Psoas muscle (tissue), 8 donors: ENCODE results near the gene CHRNG. TPM values are rescaled to one million over a fixed set of nuclear protein-coding genes. Genes with fewer than 3 reads are reported as not detected.

Experiments used
- ATAC-seq, 4 donors: fragments of 200-7000 bp; cut with Tn5 transposase; one replicate each; pipeline ENCODE4 v1.9.1; 2020; ENCODE audit warnings: moderate library complexity in 3 of 4, mild to moderate bottlenecking in 2 of 4
- DNase-seq, 2 donors: peaks; one replicate each; pipeline ENCODE4 v3.0.0-alpha.2; 2020
- H3K27ac ChIP-seq: fragments of 200-600 bp; one replicate; pipeline ENCODE4 v1.8.0; 2022
- H3K27me3 ChIP-seq, 3 donors: fragments of 200-600 bp in 1 of 3; one replicate each; pipeline versions ENCODE4 v1.6.1 to v1.8.0; 2013 to 2022; ENCODE audit warnings: low read length in 2 of 3, mild to moderate bottlenecking in 2 of 3, moderate library complexity in 1 of 3; ENCODE audit not compliant: insufficient read depth in 3 of 3
- H3K36me3 ChIP-seq, 2 donors: fragments of 200-600 bp in 1 of 2; one replicate each; pipeline versions ENCODE4 v1.6.1 to v1.8.0; 2013 to 2022; ENCODE audit warnings: low read depth in 1 of 2, mild to moderate bottlenecking in 1 of 2, moderate library complexity in 1 of 2; ENCODE audit not compliant: insufficient read depth in 1 of 2
- H3K4me1 ChIP-seq: fragments of 200-600 bp; one replicate; pipeline ENCODE4 v1.8.0; 2022
- H3K4me3 ChIP-seq: fragments of 200-600 bp; one replicate; pipeline ENCODE4 v1.8.0; 2022; ENCODE audit warnings: mild to moderate bottlenecking
- H3K9me3 ChIP-seq: fragments of 200-600 bp; one replicate; pipeline ENCODE4 v1.8.0; 2022
- CTCF ChIP-seq: fragments of 200-600 bp; IDR thresholded peaks from one replicate; pipeline ENCODE4 v1.8.0; 2022; ENCODE audit warnings: antibody characterized with exemption
- WGBS, 3 donors: extraction: QIAGEN DNeasy Blood & Tissue Kit; methylation state at CpG; one replicate each; pipeline versions ENCODE4 v1.1.6 to v1.1.7; 2013; 5-methylcytosine and 5-hydroxymethylcytosine counted together
- intact Hi-C, 2 donors: fragments of 100-400 bp; cut with DNase I; formaldehyde crosslinking; loops; one replicate each; pipeline versions ENCODE4 v1.11.0 to v1.14.2; 2022
- polyA plus RNA-seq, 3 donors: library from polyadenylated mRNA; stranded (reverse); fragments of 200-250 nt; gene quantifications; one replicate each; pipeline ENCODE4 v1.2.3, GENCODE V29; 2013
- total RNA-seq, 4 donors: library from RNA; stranded (reverse); fragmentation: NEBNext Ultra II Directional in 2 of 4; extraction: Animal tissue kit (Norgen Biotek cat#: 25700) in 2 of 4; gene quantifications; one replicate each; pipeline versions ENCODE4 v1.2.1 to v1.2.4, GENCODE V29; 2021 to 2023
- donor health status: healthy with polysubstance abuse.
- donor health status: DM: no; HTN: no; CAD: no; lungs with moderate emphysema.
- donor health status: Bipolar disorder and iron deficiency.
- donor health status: healthy.
- donor health status: DM: yes; HTN: yes; CAD: no.
- donor health status: DM: no; HTN: no; CAD: no.
- donor health status: DM: no; HTN: no; CAD: no.
- donor health status: DM: yes; HTN: yes; CAD: no.

Gene CHRNG
- total and polyA plus RNA-seq, 7 donors = 0.68 to 94.1 (median 6.9) TPM

DNA sequence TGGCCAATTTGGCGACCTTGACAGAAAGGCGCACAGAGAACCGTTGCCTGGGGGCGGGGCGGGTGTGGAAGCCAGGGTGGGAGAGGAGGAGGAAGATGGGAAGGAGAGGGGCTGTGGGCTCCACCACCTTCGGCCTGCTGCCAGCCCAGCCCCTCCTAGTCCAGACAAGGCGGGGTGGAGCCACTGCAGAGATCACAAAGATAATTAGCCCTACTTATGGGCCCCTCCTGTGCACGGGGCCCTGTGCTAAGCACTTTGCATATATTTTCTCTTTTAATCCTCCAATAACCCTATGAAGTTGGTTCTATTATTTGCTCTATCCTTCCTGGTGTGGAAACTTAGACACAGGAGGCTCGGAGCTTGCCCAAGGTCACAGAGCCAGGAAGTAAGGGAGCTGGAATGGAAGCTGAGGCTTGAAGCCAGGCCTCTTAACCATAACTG lies 38.1 kb upstream of the CHRNG start:
- H3K36me3 ChIP-seq = no peaks in the 10 kb centered on the region
- H3K27ac ChIP-seq = no peak overlapping the region
- WGBS, 3 donors = 68 to 72% (median 72%) methylated on average over 9 of the region's 9 CpGs
- no peak overlapping the region for H3K4me3 ChIP-seq
- DNase-seq (no peak), ATAC-seq (no peak)
- TF ChIP-seq CTCF = no peak
- H3K27me3 ChIP-seq = no peaks in the 10 kb centered on the region
- H3K9me3 ChIP-seq = no peaks in the 10 kb centered on the region
- intact Hi-C loops = loop anchor here in 1 of 2 donors (5.0 kb wide), 1 partner anchor 54 kb away; no protein-coding TSS in a partner anchor
- H3K4me1 ChIP-seq = no peaks in the 10 kb centered on the region

DNA sequence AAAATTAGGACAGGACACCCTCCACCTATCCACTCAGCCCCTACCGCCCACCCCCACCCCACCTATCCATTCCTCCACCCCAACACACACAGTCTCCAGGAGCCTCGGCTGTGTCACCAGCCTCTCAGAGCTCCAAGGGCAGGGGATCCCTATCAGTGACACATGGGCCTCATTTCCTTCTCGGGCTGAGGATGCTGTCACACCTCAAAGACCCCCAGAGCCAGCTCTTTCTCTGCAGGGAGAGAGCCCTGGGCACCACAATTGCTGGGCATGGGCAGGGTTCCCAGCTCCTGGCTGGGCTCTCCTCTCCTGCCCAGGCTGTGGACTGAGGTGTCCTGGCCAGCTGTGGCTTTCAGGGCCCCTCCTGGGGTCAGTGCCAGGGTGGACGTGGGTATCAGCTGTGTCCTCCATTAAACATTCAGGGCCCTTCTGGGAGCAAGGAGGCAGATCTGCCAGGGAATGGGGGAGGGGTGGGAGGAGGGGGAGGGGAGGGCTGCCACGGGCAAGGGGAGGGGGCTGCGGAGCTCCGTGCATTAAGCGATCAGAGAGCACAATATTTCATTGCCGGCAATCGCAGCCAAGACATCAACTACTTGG lies 37.6 kb upstream of the CHRNG start:
- Histone ChIP-seq H3K27me3 (no peaks in the 10 kb centered on the region), H3K27ac (no peak overlapping the region), H3K4me3 (no peak overlapping the region), H3K4me1 (no peaks in the 10 kb centered on the region), H3K9me3 (no peaks in the 10 kb centered on the region), H3K36me3 (no peaks in the 10 kb centered on the region)
- intact Hi-C loops = loop anchor here in 1 of 2 donors (5.0 kb wide), 1 partner anchor 55 kb away; no protein-coding TSS in a partner anchor
- no peak for DNase-seq
- TF ChIP-seq CTCF = no peak
- ATAC-seq = peak in 1 of 4 donors; percentile 16
- WGBS, 3 donors = 37 to 40% (median 40%) methylated on average over 10 of the region's 10 CpGs

DNA sequence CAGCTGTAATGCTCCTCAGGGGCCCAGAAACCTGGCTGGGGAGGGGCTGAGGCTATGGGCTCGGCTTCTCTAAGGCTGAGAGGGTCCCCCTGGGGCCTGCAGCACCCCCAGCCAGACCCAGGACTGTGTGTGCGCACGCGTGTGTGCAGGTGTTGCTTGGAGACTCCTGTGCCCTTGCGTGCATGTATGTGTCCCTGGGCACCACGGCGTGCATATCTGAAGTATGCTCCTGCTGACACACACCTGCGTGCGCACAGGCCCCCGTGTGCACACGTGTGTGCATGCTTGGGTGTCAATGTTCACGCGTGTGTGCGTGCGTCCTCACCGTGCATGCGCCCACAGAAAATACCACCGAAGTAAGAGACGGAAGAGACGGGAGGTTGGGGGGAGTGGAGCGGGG lies 37.0 kb upstream of the CHRNG start:
- WGBS, 3 donors = 35 to 56% (median 35%) methylated on average over 17 to 20 of the region's 21 CpGs
- Histone ChIP-seq H3K4me1 (no peaks in the 10 kb centered on the region), H3K4me3 (no peak overlapping the region), H3K27me3 (no peaks in the 10 kb centered on the region), H3K36me3 (no peaks in the 10 kb centered on the region), H3K27ac (no peak overlapping the region), H3K9me3 (no peaks in the 10 kb centered on the region)
- ATAC-seq (peak; percentile 9 to 23 (median 22)), DNase-seq (no peak)
- TF ChIP-seq CTCF = no peak
- intact Hi-C loops = loop anchor here in 1 of 2 donors (5.0 kb wide), 1 partner anchor 55 kb away; no protein-coding TSS in a partner anchor

DNA sequence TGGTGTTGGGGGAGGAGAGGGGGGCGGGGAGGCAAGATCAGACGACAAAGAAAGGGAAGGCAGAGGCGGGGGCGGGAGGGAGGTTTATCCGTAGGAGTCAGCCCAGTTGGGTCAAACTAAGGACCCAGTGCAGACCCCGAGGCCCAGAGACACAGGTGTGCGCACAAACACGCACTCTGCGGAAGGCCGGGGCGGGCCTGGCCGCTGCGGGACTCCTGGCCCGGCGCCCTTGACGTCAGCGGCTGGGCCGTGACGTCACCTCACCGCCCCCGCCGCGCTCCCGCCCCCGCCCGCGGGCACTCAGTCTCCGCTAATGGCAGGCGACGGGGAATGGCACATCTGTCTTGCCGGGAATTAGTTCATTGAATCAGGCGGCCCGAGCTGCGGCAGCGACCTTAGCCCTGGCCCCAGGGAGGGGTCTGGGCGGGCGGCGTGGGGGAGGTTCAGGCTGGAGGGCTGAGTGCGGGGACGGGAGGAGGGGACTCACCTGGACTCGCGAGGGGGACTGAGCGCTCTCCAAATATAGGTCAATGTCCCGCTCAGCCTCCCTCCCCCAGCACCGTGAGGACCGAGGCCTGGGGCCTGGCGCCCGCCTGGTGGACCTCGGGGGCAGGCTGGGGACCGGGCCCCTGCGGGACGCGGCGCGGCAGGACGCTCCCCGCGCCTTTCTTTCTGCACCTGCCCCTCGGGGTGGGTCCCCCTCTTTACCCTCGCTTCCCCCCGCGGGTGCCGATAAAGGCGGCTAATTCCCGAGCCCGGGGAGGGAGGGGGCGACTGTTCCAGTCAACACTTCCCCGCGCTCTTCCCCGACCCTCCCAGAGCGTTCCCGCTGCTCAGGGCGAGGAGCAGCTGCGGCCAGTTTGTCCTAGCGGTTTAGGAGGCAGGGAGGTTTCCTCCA lies 36.3 kb upstream of the CHRNG start:
- H3K4me1 ChIP-seq = no peaks in the 10 kb centered on the region
- DNase-seq (no peak), ATAC-seq (peak; percentile 63 to 85 (median 72))
- H3K27ac ChIP-seq = no peak overlapping the region
- no peaks in the 10 kb centered on the region for H3K36me3 ChIP-seq
- TF ChIP-seq CTCF = no peak
- peak overlapping the region; percentile 66 for H3K4me3 ChIP-seq
- WGBS, 3 donors = 11 to 18% (median 12%) methylated on average over 52 to 74 of the region's 75 CpGs
- no peaks in the 10 kb centered on the region for H3K27me3 ChIP-seq
- intact Hi-C loops = loop anchor here in 1 of 2 donors (5.0 kb wide), 1 partner anchor 56 kb away; no protein-coding TSS in a partner anchor
- H3K9me3 ChIP-seq = no peaks in the 10 kb centered on the region
